Astrocyte of the cerebellum (primary cell): ENCODE measurements around the gene TELO2.

Experiments used
- DNase-seq: peaks from one replicate; pipeline ENCODE4 v3.0.0-alpha.2; 2011; ENCODE audit warnings: low read depth
- H3K4me3 ChIP-seq: 2 replicates; pipeline ENCODE4 v1.5.1; 2011; ENCODE audit warnings: mild to moderate bottlenecking, low read depth, low read length, moderate library complexity
- in situ Hi-C: cut with HindIII; loops from 2 replicates; pipeline ENCODE4 v1.10.0; 2017; ENCODE audit warnings: low sequenced_read_pairs
- TF ChIP-seq, protein P1 (sequence below): IDR thresholded peaks from 2 replicates; pipeline ENCODE4 v1.5.1; 2012; ENCODE audit warnings: low read length, low read depth, moderate library complexity, mild to moderate bottlenecking; ENCODE audit errors: missing control alignments

Gene TELO2

GRCh38 chr16:1535391-1536291 lies 42.5 kb downstream of the TELO2 start:
- TF ChIP-seq, protein P1, sequence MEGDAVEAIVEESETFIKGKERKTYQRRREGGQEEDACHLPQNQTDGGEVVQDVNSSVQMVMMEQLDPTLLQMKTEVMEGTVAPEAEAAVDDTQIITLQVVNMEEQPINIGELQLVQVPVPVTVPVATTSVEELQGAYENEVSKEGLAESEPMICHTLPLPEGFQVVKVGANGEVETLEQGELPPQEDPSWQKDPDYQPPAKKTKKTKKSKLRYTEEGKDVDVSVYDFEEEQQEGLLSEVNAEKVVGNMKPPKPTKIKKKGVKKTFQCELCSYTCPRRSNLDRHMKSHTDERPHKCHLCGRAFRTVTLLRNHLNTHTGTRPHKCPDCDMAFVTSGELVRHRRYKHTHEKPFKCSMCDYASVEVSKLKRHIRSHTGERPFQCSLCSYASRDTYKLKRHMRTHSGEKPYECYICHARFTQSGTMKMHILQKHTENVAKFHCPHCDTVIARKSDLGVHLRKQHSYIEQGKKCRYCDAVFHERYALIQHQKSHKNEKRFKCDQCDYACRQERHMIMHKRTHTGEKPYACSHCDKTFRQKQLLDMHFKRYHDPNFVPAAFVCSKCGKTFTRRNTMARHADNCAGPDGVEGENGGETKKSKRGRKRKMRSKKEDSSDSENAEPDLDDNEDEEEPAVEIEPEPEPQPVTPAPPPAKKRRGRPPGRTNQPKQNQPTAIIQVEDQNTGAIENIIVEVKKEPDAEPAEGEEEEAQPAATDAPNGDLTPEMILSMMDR = no peak
- in situ Hi-C loops = no loop called here

DNA sequence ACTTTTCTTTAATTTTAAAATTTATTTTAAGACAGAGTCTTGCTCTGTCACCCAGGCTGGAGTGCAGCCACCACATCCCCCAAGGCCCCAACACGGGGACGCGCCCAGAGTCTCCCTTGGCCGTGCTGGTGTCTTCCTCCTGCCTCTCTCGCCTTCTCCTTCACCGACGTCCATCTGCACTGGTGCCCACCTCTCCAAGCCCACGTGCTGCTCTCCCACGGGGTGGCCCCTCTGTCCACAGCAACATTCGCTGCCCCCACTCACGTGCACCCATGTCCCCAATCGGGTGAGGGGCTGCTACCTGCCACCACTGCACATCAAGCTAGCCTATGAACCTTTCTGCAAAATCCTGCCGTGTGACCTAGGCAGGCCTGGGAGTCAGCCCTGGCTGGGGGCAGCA lies 43.4 kb downstream of the TELO2 start:
- no peak overlapping the region for H3K4me3 ChIP-seq
- in situ Hi-C loops = no loop called here
- DNase-seq = no peak
- TF ChIP-seq, protein P1 = no peak

More at GRCh38 chr16:1535391-1536291, 42.5 kb downstream of the TELO2 start:
- no peak overlapping the region for H3K4me3 ChIP-seq
- no peak for DNase-seq

DNA sequence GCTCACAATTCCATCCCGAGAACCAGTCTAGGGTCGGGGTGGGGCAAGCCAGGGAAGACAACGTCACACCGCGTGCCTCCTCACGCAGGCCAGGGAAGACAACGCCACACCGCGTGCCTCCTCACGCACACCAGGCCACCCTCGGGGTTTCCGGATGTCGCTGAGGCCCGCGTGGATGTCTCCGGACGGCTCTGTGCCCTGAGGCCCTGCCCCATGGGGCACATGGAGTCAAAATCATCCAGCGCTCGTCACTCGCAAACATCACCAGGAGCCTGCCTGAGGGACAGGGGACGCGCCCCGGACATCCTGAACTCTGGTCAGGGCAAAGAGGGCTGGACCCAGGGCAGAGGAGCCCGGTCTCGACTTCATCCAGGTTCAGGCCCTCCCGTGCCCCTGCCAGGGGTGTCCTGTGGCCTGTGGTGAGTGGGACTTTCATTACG lies 44.0 kb downstream of the TELO2 start:
- in situ Hi-C loops = no loop called here
- H3K4me3 ChIP-seq = no peak overlapping the region
- DNase-seq = no peak
- TF ChIP-seq, protein P1 = no peak

GRCh38 chr16:1537763-1538289 lies 44.7 kb downstream of the TELO2 start:
- TF ChIP-seq, protein P1 = no peak
- in situ Hi-C loops = no loop called here
- no peak overlapping the region for H3K4me3 ChIP-seq
- DNase-seq = no peak

- TF ChIP-seq, protein P1 = no peak
- in situ Hi-C loops = no loop called here
- DNase-seq = no peak
- H3K4me3 ChIP-seq = no peak overlapping the region
These were observed 45.8 kb downstream of the TELO2 start for GRCh38 chr16:1538804-1539520.

GRCh38 chr16:1539720-1540555 lies 46.8 kb downstream of the TELO2 start:
- in situ Hi-C loops = no loop called here
- TF ChIP-seq, protein P1 = no peak
- no peak for DNase-seq
- H3K4me3 ChIP-seq = no peak overlapping the region
